Activated naive CD8-positive, alpha-beta T cell treated with anti-CD3 and anti-CD28 coated beads, Interleukin-2, amount 10 ng/mL, durations not matched to agents 7 days and 5 days (primary cell): Measurements from ENCODE around the gene MED17. TPM values are rescaled to one million over a fixed set of nuclear protein-coding genes. Genes with fewer than 3 reads are reported as not detected.

Experiments
- ATAC-seq: fragments of 150-1000 bp; cut with Tn5 transposase; one replicate; pipeline ENCODE4 v1.10.0; 2021; ENCODE audit warnings: low read depth, moderate library complexity
- POLR2A ChIA-PET: fragments of 350-600 bp; sonication (Branson Sonifier 250); formaldehyde crosslinking; loops from one replicate; lab custom pipeline; 2021; ENCODE audit warnings: antibody characterized with exemption; lab: Charles Lee
- DNase-seq: peaks from one replicate; pipeline ENCODE4 v3.0.0; 2021
- H3K27ac Mint-ChIP-seq: one replicate; pipeline ENCODE4 v1.8.0; 2022; ENCODE audit warnings: mild to moderate bottlenecking, mixed read lengths
- H3K27me3 Mint-ChIP-seq: one replicate; pipeline ENCODE4 v1.8.0; 2022; ENCODE audit warnings: mild to moderate bottlenecking, moderate library complexity, mixed read lengths
- H3K36me3 Mint-ChIP-seq: one replicate; pipeline ENCODE4 v1.8.0; 2021; ENCODE audit warnings: mild to moderate bottlenecking, mixed read lengths
- H3K4me1 Mint-ChIP-seq: one replicate; pipeline ENCODE4 v1.8.0; 2021; ENCODE audit warnings: mixed read lengths
- H3K4me3 Mint-ChIP-seq: one replicate; pipeline ENCODE4 v1.8.0; 2022; ENCODE audit warnings: mild to moderate bottlenecking, moderate library complexity, mixed read lengths
- H3K9me3 Mint-ChIP-seq: one replicate; pipeline ENCODE4 v1.8.0; 2021; ENCODE audit warnings: mixed read lengths
- total RNA-seq, 2 experiments: library from RNA; stranded (reverse); gene quantifications; one replicate each; pipeline ENCODE4 v1.2.3, GENCODE V29; 2021

The MED17 gene
- total RNA-seq, 2 experiments from 2014 or later: 43.0 to 44.8 TPM

GRCh38 chr11:93804879-93805278 lies 20.8 kb downstream of the MED17 start:
- H3K9me3 Mint-ChIP-seq: no peaks in the 10 kb centered on the region
- DNase-seq: no peak
- H3K27ac Mint-ChIP-seq: no peak overlapping the region
- H3K27me3 Mint-ChIP-seq: no peaks in the 10 kb centered on the region
- no peaks in the 10 kb centered on the region for H3K4me1 Mint-ChIP-seq
- POLR2A ChIA-PET: no interaction called here
- H3K36me3 Mint-ChIP-seq: peaks cover 16% of the 10 kb centered on the region
- no peak overlapping the region for H3K4me3 Mint-ChIP-seq
- ATAC-seq: no peak

GRCh38 chr11:93807980-93808379 lies 23.9 kb downstream of the MED17 start:
- H3K4me3 Mint-ChIP-seq: no peak overlapping the region
- no peak for ATAC-seq
- peaks cover 29% of the 10 kb centered on the region for H3K36me3 Mint-ChIP-seq
- no peak overlapping the region for H3K27ac Mint-ChIP-seq
- H3K27me3 Mint-ChIP-seq: no peaks in the 10 kb centered on the region
- POLR2A ChIA-PET: no interaction called here
- no peaks in the 10 kb centered on the region for H3K9me3 Mint-ChIP-seq
- DNase-seq: no peak
- H3K4me1 Mint-ChIP-seq: no peaks in the 10 kb centered on the region

GRCh38 chr11:93813974-93814373 lies 29.9 kb downstream of the MED17 start:
- Mint-ChIP-seq H3K4me1 (no peaks in the 10 kb centered on the region), H3K4me3 (no peak overlapping the region), H3K27ac (no peak overlapping the region), H3K9me3 (no peaks in the 10 kb centered on the region), H3K36me3 (peaks cover 39% of the 10 kb centered on the region), H3K27me3 (no peaks in the 10 kb centered on the region)
- ATAC-seq: no peak
- DNase-seq: no peak
- POLR2A ChIA-PET: interaction anchor here (0.6 kb wide), 1 partner anchor 58 kb away, joined by 4 read pairs; no protein-coding TSS in a partner anchor

- H3K36me3 Mint-ChIP-seq: peaks cover 39% of the 10 kb centered on the region
- no peaks in the 10 kb centered on the region for H3K9me3 Mint-ChIP-seq
- no peak for ATAC-seq
- POLR2A ChIA-PET: no interaction called here
- no peaks in the 10 kb centered on the region for H3K27me3 Mint-ChIP-seq
- no peak overlapping the region for H3K4me3 Mint-ChIP-seq
- DNase-seq: no peak
- H3K27ac Mint-ChIP-seq: peak overlapping the region; percentile 70
- no peaks in the 10 kb centered on the region for H3K4me1 Mint-ChIP-seq
These were observed 31.0 kb downstream of the MED17 start for GRCh38 chr11:93814966-93815633.

- POLR2A ChIA-PET: no interaction called here
- Mint-ChIP-seq H3K27ac (no peak overlapping the region), H3K27me3 (no peaks in the 10 kb centered on the region), H3K36me3 (peaks cover 26% of the 10 kb centered on the region), H3K4me1 (no peaks in the 10 kb centered on the region), H3K4me3 (no peak overlapping the region), H3K9me3 (no peaks in the 10 kb centered on the region)
- ATAC-seq (no peak), DNase-seq (no peak)
These were observed 33.6 kb downstream of the MED17 start for GRCh38 chr11:93817426-93818348.

DNA sequence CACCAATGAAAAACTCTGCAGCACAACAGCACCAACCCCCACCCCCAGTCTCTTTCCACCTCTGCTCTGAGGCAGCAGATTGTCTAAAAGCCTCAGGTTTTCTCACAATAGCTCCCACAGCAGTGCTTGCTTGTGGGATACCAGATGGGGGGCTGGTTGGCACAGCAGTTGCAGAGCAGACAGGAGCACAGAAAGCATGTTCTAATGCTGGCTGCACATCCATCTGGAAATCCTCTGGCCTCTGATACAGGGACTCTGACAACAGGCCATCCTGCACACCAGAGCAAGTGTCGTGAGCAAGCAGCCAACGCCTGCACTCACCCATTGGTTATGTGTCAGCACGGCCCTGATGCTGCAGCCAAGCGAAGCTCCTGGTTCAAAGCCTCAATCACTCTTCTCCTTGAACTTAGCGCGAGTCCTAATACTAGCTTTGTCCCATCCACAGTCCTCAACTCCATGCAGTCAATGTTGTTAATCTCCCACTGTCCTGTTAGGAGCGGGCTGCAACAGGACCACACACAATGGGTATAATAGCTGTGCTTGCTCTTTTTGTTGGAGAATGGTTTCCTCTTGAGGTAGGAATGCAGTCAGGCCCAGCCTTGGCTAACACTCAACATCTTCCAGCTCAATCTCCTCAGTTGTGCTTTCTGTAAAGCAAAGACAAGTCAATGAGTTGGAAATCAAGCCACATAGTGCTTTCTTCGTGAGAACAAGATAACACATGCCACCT lies 36.0 kb downstream of the MED17 start:
- Mint-ChIP-seq H3K4me3 (no peak overlapping the region), H3K36me3 (peaks cover 8% of the 10 kb centered on the region)

DNA sequence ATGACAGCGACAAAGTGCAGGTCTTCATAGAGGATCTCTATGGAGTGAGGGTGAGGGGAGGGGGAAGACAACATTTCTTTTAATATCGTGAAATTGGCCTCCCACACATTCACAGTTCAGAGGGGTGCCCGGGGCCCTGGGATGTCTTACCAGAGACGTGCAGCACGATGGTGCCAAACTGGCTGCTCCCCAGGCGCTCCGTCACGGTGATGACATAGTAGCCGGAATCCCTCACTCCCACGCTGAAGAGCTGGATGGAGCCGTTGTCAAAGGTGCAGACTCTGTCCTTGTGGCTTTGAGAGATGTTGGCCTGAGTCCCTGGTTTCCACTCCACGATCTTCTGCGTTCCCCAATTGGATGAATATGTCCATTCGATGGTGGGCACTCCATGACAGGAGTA lies 36.8 kb downstream of the MED17 start:
- POLR2A ChIA-PET: no interaction called here
- H3K9me3 Mint-ChIP-seq: no peaks in the 10 kb centered on the region
- no peak overlapping the region for H3K4me3 Mint-ChIP-seq
- DNase-seq (no peak), ATAC-seq (no peak)
- peaks cover 3% of the 10 kb centered on the region for H3K36me3 Mint-ChIP-seq
- no peak overlapping the region for H3K27ac Mint-ChIP-seq
- H3K27me3 Mint-ChIP-seq: no peaks in the 10 kb centered on the region
- no peaks in the 10 kb centered on the region for H3K4me1 Mint-ChIP-seq

More for the DNA sequence above, 36.0 kb downstream of the MED17 start:
- DNase-seq (no peak), ATAC-seq (no peak)
- Mint-ChIP-seq H3K27ac (no peak overlapping the region), H3K27me3 (no peaks in the 10 kb centered on the region), H3K9me3 (no peaks in the 10 kb centered on the region), H3K4me1 (no peaks in the 10 kb centered on the region)
- POLR2A ChIA-PET: no interaction called here

DNA sequence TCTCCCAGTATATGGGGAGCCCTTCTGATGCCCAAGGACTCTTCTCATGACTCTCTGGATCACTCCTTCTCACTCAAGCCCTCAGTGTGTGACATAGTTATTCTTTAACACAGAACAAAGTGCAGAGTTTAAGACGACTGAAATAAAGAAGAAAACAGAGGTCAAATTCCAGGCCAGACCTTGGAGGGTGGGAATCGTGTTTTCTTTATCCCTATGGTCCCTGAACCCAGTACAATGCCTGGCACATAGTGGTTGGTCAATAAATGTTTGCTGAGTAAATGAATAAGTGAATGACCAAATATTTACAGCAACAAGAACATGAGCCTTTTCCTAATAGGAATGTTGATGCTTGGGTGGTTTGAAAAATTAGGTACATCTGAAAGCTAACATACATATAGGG lies 37.5 kb downstream of the MED17 start:
- ATAC-seq (no peak), DNase-seq (no peak)
- H3K4me3 Mint-ChIP-seq: no peak overlapping the region
- no peak overlapping the region for H3K27ac Mint-ChIP-seq
- no peaks in the 10 kb centered on the region for H3K4me1 Mint-ChIP-seq
- H3K36me3 Mint-ChIP-seq: no peaks in the 10 kb centered on the region
- POLR2A ChIA-PET: no interaction called here
- H3K9me3 Mint-ChIP-seq: no peaks in the 10 kb centered on the region
- no peaks in the 10 kb centered on the region for H3K27me3 Mint-ChIP-seq

DNA sequence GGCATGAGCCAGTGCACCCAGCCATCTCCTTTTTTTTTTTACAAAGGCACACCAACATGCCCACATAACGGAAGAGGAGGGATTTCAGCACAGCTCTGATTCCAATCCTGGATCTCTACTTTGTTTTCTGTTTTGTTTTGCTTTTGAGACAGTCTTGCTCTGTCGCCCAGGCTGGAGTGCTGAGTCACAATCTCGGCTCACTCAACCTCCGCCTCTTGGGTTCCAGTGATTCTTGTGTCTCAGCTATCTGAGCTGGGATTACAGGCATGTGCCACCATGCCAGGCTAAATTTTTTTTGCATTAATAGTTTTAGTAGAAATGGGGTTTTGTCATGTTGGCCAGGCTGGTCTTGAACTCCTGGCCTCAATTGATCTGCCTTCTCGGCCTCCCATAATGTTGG lies 38.3 kb downstream of the MED17 start:
- Mint-ChIP-seq H3K4me3 (no peak overlapping the region), H3K27me3 (no peaks in the 10 kb centered on the region), H3K27ac (no peak overlapping the region), H3K9me3 (no peaks in the 10 kb centered on the region), H3K4me1 (no peaks in the 10 kb centered on the region), H3K36me3 (no peaks in the 10 kb centered on the region)
- POLR2A ChIA-PET: no interaction called here
- DNase-seq (no peak), ATAC-seq (no peak)

DNA sequence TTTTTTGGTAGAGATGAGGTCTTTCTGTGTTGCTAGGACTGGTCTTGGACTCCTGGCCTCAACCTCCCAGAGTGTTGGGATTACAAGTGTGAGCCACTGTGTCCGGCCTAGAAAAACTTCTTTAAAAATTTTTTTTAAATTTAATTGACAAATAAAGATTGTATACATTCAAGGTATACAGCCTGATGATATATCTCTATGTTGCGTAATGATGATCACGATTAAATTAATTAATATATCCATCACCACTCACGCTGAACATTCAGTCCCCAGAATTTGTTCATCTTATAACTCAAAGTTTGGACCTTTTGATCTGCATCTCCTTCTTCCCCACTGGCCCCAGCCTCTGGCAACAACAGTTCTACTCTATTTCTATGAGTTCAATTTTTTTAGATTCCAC lies 39.1 kb downstream of the MED17 start:
- ATAC-seq (no peak), DNase-seq (no peak)
- Mint-ChIP-seq H3K4me1 (no peaks in the 10 kb centered on the region), H3K27ac (no peak overlapping the region), H3K36me3 (no peaks in the 10 kb centered on the region), H3K4me3 (no peak overlapping the region), H3K27me3 (no peaks in the 10 kb centered on the region), H3K9me3 (no peaks in the 10 kb centered on the region)
- POLR2A ChIA-PET: no interaction called here

DNA sequence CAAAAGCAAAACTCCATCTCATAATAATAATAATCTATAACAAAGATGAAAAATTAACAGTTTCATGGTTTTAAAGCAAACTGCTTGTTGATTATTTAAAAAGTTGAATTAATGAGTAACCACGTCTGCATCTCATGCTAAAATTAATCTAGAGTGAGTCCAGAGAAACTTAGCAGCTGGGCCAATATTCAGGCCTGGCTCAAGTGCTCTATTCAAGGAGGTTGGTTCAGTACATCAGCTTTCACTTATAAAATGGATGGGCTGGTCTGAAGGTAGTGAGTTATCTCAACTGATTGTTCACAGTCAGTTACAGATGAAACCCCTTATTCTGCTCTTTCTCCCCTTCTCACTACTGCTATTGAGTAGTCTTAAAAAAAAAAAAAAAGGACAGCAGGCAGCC lies 43.3 kb downstream of the MED17 start:
- Mint-ChIP-seq H3K9me3 (no peaks in the 10 kb centered on the region), H3K27me3 (no peaks in the 10 kb centered on the region), H3K36me3 (no peaks in the 10 kb centered on the region), H3K4me1 (no peaks in the 10 kb centered on the region), H3K27ac (no peak overlapping the region), H3K4me3 (no peak overlapping the region)
- ATAC-seq (no peak), DNase-seq (no peak)
- POLR2A ChIA-PET: no interaction called here

DNA sequence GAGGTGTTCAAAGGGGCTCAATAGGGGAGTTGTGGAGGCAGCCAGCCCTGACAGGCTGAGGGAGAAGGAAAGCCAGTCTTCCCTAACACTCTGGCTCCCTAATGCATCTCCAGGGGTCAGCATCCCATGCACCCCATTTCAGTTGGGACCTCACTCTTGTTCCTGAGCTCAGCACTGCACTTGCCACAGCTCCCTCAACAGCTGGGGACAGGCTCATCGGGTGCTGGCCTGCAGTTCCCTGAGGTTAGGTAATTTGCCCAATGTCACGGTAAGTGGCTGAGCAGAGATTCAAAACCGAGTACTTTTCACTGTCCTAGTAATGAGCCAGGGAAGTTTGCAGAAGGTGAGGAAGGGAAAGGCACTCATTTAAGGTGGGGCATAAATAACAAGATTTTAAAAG lies 45.5 kb downstream of the MED17 start:
- Mint-ChIP-seq H3K9me3 (no peaks in the 10 kb centered on the region), H3K27me3 (peaks cover 8% of the 10 kb centered on the region), H3K36me3 (no peaks in the 10 kb centered on the region), H3K27ac (no peak overlapping the region), H3K4me1 (no peaks in the 10 kb centered on the region), H3K4me3 (no peak overlapping the region)
- DNase-seq: no peak
- ATAC-seq: no peak
- POLR2A ChIA-PET: no interaction called here

DNA sequence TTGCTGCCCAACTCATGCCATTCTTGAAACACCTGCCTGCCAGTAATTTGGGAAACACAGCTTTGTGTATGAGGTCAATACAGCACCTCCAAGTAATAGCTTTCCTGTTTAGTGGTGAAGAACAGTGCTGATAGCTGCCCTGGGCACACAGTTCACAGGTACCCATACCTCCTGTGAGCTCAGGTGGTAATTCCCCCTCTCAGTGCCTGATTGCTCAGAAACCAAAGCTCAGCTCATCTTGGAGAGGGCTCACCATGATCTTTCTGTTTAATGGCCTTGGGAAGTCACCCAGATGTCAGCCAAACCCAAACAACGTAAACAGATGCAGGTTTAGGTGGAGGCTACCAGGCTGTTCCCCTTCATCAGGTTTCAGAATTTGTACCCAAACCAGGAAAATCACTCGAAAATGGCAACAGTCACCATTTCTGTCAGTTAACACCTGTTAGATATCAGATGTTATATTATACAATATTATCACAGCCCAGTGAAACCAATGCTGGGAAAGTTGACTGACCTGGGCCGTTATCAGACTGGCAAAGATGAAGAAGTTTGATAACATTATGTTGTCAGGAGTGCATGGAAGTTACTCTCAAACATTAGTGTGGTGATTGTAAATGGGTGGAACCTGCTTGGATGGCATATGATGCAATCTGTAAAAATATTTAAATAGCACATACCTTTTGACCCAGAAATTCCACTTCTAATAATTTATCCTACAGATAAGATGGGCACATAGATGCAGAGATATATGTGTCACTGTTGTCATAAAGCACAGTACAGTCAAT lies 47.5 kb downstream of the MED17 start:
- ATAC-seq (no peak), DNase-seq (no peak)
- peaks cover 8% of the 10 kb centered on the region for H3K27me3 Mint-ChIP-seq
- no peaks in the 10 kb centered on the region for H3K9me3 Mint-ChIP-seq
- no peaks in the 10 kb centered on the region for H3K36me3 Mint-ChIP-seq
- H3K4me3 Mint-ChIP-seq: no peak overlapping the region
- no peaks in the 10 kb centered on the region for H3K4me1 Mint-ChIP-seq
- no peak overlapping the region for H3K27ac Mint-ChIP-seq
- POLR2A ChIA-PET: no interaction called here
